Lower leg skin (tissue), 4 donors: ENCODE data around the gene TOX2. TPM values are rescaled to one million over a fixed set of nuclear protein-coding genes. Genes with fewer than 3 reads are reported as not detected.

Source experiments
- DNase-seq, 2 donors: peaks; one replicate each; pipeline ENCODE4 v3.0.0-alpha.2; 2019; ENCODE audit warnings: low spot score in 2 of 2
- H3K4me3 ChIP-seq: fragments of 200-600 bp; sonication (generic); 2 replicates; pipeline ENCODE4 v1.5.1; 2017; ENCODE audit warnings: mild to moderate bottlenecking, low read depth; ENCODE audit not compliant: poor library complexity, severe bottlenecking
- POLR2A ChIP-seq, 2 donors: fragments of 450-650 bp; IDR thresholded peaks; one replicate each; pipeline ENCODE4 v1.6.1; 2016 to 2017; ENCODE audit warnings: antibody characterized with exemption in 2 of 2, mild to moderate bottlenecking in 1 of 2, moderate library complexity in 1 of 2
- WGBS, 2 donors: methylation state at CpG; one replicate each; pipeline ENCODE4 v1.1.5; 2018; 5-methylcytosine and 5-hydroxymethylcytosine counted together
- intact Hi-C: fragments of 100-400 bp; cut with DNase I; formaldehyde crosslinking; loops from one replicate; pipeline ENCODE4 v1.15.0; 2023; ENCODE audit warnings: low total_unique reads
- total RNA-seq, 4 donors: library from RNA; depleted of rRNA; stranded (reverse); fragments of >200 nt; gene quantifications; one replicate each; pipeline ENCODE4 v1.1.0, GENCODE V29; 2016
- TF ChIP-seq, protein P1 (sequence below), 3 donors: fragments of 450-650 bp; IDR thresholded peaks; one replicate each; pipeline ENCODE4 v1.5.1; 2016; ENCODE audit warnings: antibody characterized with exemption in 3 of 3, mild to moderate bottlenecking in 3 of 3, moderate library complexity in 2 of 3

TOX2 gene, protein sequence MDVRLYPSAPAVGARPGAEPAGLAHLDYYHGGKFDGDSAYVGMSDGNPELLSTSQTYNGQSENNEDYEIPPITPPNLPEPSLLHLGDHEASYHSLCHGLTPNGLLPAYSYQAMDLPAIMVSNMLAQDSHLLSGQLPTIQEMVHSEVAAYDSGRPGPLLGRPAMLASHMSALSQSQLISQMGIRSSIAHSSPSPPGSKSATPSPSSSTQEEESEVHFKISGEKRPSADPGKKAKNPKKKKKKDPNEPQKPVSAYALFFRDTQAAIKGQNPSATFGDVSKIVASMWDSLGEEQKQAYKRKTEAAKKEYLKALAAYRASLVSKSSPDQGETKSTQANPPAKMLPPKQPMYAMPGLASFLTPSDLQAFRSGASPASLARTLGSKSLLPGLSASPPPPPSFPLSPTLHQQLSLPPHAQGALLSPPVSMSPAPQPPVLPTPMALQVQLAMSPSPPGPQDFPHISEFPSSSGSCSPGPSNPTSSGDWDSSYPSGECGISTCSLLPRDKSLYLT
- 1 to 10 TPM; 1.8 to 5.2 (median 1.9) TPM for total RNA-seq

DNA sequence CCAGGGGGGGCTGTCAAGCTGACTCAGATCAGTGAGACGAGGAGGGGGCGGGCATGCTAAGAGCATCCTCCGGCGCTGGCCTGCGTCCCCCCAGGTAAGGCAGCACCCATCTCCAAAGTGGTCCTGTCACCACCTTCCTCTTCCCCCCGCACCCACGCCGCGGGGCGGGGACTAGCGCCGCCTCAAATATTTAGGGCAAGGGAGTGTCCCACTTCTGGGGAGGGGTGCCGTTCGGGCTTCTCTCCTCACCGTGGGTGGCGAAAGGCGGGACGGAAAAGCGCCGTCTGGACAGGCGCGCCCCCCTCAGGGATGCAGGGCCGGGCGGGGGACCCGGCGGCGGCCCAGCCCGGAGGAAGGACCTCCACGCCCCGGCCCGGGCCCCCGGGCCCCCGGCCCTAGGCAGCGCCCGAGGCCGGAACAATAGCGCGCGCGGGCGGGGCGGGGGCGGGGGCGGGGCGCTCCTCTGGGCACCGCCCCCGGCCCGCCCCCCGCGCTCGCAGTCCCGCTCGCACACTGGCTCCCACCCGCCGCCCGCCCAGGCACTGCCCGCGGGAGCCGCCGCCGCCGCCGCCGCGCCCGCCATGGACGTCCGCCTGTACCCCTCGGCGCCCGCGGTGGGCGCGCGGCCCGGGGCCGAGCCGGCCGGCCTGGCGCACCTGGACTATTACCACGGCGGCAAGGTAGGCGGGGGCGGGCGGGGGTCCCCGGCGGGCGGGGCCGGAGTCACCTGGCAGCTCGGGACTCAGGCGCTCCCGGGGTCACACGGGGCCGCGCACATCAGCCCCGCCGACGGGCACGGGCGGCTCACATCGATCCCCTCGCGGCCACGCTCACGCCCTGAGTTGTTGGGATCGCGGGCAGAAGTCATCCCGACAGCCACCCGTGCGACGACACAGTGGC is at the start of gene TOX2:
TOX2 (plus strand) TSS at position 542 of the 900 bp plus-strand sequence; CDS start at position 582, 40 bp downstream.
- WGBS, 2 donors = 1 to 5% methylated on average over 19 to 58 of the region's 111 CpGs
- peak in 1 of 2 donors; percentile 80 for DNase-seq
- TF ChIP-seq POLR2A (IDR thresholded peaks at IDR 0.05) = no peak
- TF ChIP-seq, protein P1, sequence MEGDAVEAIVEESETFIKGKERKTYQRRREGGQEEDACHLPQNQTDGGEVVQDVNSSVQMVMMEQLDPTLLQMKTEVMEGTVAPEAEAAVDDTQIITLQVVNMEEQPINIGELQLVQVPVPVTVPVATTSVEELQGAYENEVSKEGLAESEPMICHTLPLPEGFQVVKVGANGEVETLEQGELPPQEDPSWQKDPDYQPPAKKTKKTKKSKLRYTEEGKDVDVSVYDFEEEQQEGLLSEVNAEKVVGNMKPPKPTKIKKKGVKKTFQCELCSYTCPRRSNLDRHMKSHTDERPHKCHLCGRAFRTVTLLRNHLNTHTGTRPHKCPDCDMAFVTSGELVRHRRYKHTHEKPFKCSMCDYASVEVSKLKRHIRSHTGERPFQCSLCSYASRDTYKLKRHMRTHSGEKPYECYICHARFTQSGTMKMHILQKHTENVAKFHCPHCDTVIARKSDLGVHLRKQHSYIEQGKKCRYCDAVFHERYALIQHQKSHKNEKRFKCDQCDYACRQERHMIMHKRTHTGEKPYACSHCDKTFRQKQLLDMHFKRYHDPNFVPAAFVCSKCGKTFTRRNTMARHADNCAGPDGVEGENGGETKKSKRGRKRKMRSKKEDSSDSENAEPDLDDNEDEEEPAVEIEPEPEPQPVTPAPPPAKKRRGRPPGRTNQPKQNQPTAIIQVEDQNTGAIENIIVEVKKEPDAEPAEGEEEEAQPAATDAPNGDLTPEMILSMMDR (IDR thresholded peaks at IDR 0.05) = no peak
- intact Hi-C loops = no loop called here
- H3K4me3 ChIP-seq = peak within 1 kb of the TSS; percentile 5

DNA sequence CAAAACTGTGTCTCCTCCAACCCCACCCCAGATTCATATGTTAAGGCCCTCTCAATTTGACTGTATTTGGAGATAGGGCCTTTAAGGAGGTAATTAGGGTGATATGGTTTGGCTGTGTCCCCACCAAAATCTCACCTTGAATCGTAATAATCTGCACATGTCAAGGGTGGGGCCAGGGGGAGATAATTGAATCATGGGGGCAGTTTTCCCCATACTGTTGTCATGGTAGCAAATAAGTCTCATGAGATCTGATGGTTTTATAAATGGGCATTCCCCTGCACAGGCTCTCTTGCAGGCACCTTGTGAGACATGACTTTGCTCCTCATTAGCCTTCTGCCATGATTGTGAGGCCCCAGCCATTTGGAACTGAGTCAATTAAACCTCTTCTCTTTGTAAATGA is 46.6 kb upstream of the TOX2 start:
- WGBS, 2 donors = 91% methylated on average over 1 of the region's 1 CpG
- intact Hi-C loops = no loop called here
- no peak overlapping the region for H3K4me3 ChIP-seq
- DNase-seq = no peak
- TF ChIP-seq, protein P1 (IDR thresholded peaks at IDR 0.05) = no peak
- no peak for TF ChIP-seq POLR2A (IDR thresholded peaks at IDR 0.05)

DNA sequence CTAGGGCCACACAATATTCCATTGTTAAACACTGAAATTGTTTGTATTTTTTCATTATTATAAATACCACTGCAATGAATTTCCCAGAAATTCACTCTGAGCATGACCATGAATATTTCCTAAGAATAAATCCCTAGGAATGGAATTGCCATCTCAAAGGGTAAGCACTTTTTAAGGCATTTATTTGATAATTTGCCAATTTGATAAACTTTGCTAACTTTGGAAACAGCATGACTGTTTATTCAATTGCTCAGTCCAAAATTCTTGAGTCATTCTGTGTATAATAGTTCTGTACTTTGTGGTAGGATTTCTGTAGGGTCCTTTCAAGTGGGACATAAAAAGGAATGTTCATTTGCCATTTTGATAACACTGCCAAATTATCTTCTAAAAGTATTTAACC is 44.2 kb upstream of the TOX2 start:
- H3K4me3 ChIP-seq = no peak overlapping the region
- TF ChIP-seq POLR2A (IDR thresholded peaks at IDR 0.05) = no peak
- TF ChIP-seq, protein P1 (IDR thresholded peaks at IDR 0.05) = no peak
- no peak for DNase-seq
- intact Hi-C loops = no loop called here

DNA sequence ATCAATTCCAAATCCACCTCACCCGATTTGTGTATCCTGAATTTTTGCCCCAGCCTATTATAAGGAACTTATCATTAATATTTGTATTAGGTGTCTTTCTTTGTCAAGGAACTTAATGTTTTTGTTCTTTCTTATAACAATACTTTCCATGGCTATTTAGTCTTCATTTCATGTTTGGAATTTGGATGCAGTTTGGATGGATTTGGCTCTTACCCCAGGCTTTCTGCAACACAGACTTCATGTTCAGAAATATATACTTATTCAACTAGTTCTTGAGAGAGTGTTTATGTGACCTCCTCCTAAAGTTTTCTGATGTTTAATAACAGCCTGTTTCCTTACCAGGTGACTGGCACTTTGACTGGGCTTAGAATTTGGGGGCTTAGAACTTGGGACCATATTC is 35.9 kb upstream of the TOX2 start:
- TF ChIP-seq, protein P1 (IDR thresholded peaks at IDR 0.05) = no peak
- TF ChIP-seq POLR2A (IDR thresholded peaks at IDR 0.05) = no peak
- no peak for DNase-seq
- 79 to 85% methylated on average over 1 of the region's 1 CpG for WGBS, 2 donors
- no peak overlapping the region for H3K4me3 ChIP-seq
- intact Hi-C loops = no loop called here

DNA sequence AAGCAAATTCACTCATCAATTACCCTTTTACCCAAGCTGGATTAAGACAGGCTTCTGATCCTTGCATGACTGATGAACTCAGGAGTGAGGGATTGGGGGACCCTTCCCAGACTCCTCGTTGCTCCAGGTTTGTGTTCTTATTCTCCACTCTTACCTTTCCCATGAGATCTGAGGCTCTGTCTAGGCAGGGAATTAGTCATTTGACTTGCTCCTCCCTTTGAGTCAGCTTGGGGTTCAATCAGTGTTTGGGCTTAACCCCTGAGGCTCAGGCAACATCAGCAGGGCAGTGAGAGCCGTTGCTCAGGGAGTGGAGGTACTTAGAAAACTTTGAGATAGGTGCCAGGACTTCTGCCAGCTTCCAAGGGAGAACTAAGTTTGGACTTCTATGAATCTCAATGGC is 20.7 kb upstream of the TOX2 start:
- intact Hi-C loops = no loop called here
- WGBS, 2 donors = 13 to 17% methylated on average over 2 of the region's 2 CpGs
- no peak for TF ChIP-seq POLR2A (IDR thresholded peaks at IDR 0.05)
- TF ChIP-seq, protein P1 (IDR thresholded peaks at IDR 0.05) = no peak

More for the DNA sequence above, 20.7 kb upstream of the TOX2 start:
- no peak for DNase-seq
- H3K4me3 ChIP-seq = no peak overlapping the region
